HepG2 (cell line): ENCODE measurements around the gene CENPB. TPM values are rescaled to one million over a fixed set of nuclear protein-coding genes. Genes with fewer than 3 reads are reported as not detected.

Experiments
- AKNA ChIP-seq: sonication (generic); formaldehyde crosslinking; IDR thresholded peaks from 2 replicates; pipeline ENCODE4 v1.4.0; 2020; ENCODE audit warnings: missing genetic modification reagents, borderline replicate concordance
- CHD4 ChIP-seq: fragments of 200-600 bp; sonication (generic); IDR thresholded peaks from 2 replicates; pipeline ENCODE4 v1.7.0; 2017; ENCODE audit warnings: mild to moderate bottlenecking, low read length, borderline replicate concordance
- FOXA1 ChIP-seq, 2 experiments: fragments of 450-650 bp in 1 of 2; sonication (generic) in 1 of 2; formaldehyde crosslinking in 1 of 2; IDR thresholded peaks; 2 replicates each; pipeline versions ENCODE4 v1.4.0 to v1.6.1; 2016 to 2020; ENCODE audit warnings: missing genetic modification reagents in 1 of 2
- IRF2 ChIP-seq: IDR thresholded peaks from 2 replicates; pipeline ENCODE4 v1.6.1; 2018; ENCODE audit warnings: missing genetic modification reagents, missing compliant biosample characterization
- JUN ChIP-seq: sonication (generic); formaldehyde crosslinking; IDR thresholded peaks from 2 replicates; pipeline ENCODE4 v1.4.0; 2020; ENCODE audit warnings: mild to moderate bottlenecking, missing genetic modification reagents
- PHF20 ChIP-seq: sonication (generic); formaldehyde crosslinking; IDR thresholded peaks from 2 replicates; pipeline ENCODE4 v1.5.0; 2020; ENCODE audit warnings: mild to moderate bottlenecking, missing genetic modification reagents
- SATB2 ChIP-seq: sonication (generic); formaldehyde crosslinking; IDR thresholded peaks from 2 replicates; pipeline ENCODE4 v1.5.0; 2020; ENCODE audit warnings: missing genetic modification reagents
- SRSF4 ChIP-seq: fragments of 200-400 bp; formaldehyde crosslinking; IDR thresholded peaks from one replicate; pipeline ENCODE4 v1.6.1; 2018; ENCODE audit warnings: mild to moderate bottlenecking, low read depth, low read length, moderate library complexity; ENCODE audit not compliant: poor library complexity, severe bottlenecking
- SSRP1 ChIP-seq: IDR thresholded peaks from 2 replicates; pipeline ENCODE4 v1.6.1; 2016; ENCODE audit warnings: control low read depth
- TCF7 ChIP-seq: sonication (generic); IDR thresholded peaks from 2 replicates; pipeline ENCODE4 v1.6.1; 2016; ENCODE audit warnings: antibody characterized with exemption, low read depth
- UBTF ChIP-seq: sonication (generic); formaldehyde crosslinking; IDR thresholded peaks from 2 replicates; pipeline ENCODE4 v1.4.0; 2020; ENCODE audit warnings: mild to moderate bottlenecking, missing genetic modification reagents
- ZBTB7B ChIP-seq: sonication (generic); formaldehyde crosslinking; IDR thresholded peaks from 2 replicates; pipeline ENCODE4 v1.4.0; 2020; ENCODE audit warnings: missing genetic modification reagents
- ZHX2 ChIP-seq, 2 experiments: sonication (generic) in 1 of 2; formaldehyde crosslinking in 1 of 2; IDR thresholded peaks; 2 replicates each; pipeline versions ENCODE4 v1.6.1 to v1.9.0; 2014 to 2022; ENCODE audit warnings: antibody characterized with exemption in 1 of 2, borderline replicate concordance in 1 of 2, inconsistent platforms in 1 of 2, low read depth in 1 of 2, missing genetic modification reagents in 1 of 2
- ZMYM3 ChIP-seq: sonication (generic); formaldehyde crosslinking; IDR thresholded peaks from 2 replicates; pipeline ENCODE4 v1.5.1; 2020; ENCODE audit warnings: mild to moderate bottlenecking, missing genetic modification reagents
- ZNF335 ChIP-seq: sonication (generic); formaldehyde crosslinking; IDR thresholded peaks from 2 replicates; pipeline ENCODE4 v1.4.0; 2020; ENCODE audit warnings: missing genetic modification reagents
- ZNF740 ChIP-seq: sonication (generic); formaldehyde crosslinking; IDR thresholded peaks from 2 replicates; pipeline ENCODE4 v1.4.0; 2020; ENCODE audit warnings: missing genetic modification reagents
- ZNF891 ChIP-seq: sonication (generic); formaldehyde crosslinking; IDR thresholded peaks from 2 replicates; pipeline ENCODE4 v1.5.0; 2020; ENCODE audit warnings: mild to moderate bottlenecking, missing genetic modification reagents
- polyA plus RNA-seq, 8 experiments: library from polyadenylated mRNA; depleted of rRNA in 3 of 8; stranded (reverse) in 7 of 8; unstranded in 1 of 8; fragments of >200 nt; fragmentation: Illumina TruSeq in 4 of 8; extraction: Trizol in 4 of 8; gene quantifications; 2 replicates each; pipeline versions ENCODE4 v1.2.1 to v1.2.3, GENCODE V29; 2011 to 2016; ENCODE audit warnings: low read depth in 4 of 8, missing spikeins in 1 of 8, mixed read lengths in 1 of 8; ENCODE audit not compliant: insufficient read depth in 1 of 8
- total RNA-seq, 5 experiments: library from RNA; depleted of rRNA; stranded (reverse); fragments of >200 nt; fragmentation: Illumina TruSeq; extraction: Trizol; gene quantifications; 2 replicates each; pipeline ENCODE4 v1.2.3, GENCODE V29; 2016; ENCODE audit warnings: low read depth in 1 of 5

CENPB gene
- total and polyA plus RNA-seq, 2 of the 13 experiments (the other 11 are each of a cell fraction or from before 2014, with no cell fraction given) = 10.4 to 54.5 TPM

GRCh38 chr20:3784863-3785239, 1.7 kb downstream of the CENPB start (continued):
- no peak for TF ChIP-seq ZHX2 (IDR thresholded peaks at IDR 0.05; ENCODE audit: low read depth)
- TF ChIP-seq ZHX2 (CRISPR knock-in tag; IDR thresholded peaks at IDR 0.05; ENCODE audit: borderline replicate concordance) = no peak
- no peak for TF ChIP-seq SSRP1 (CRISPR knock-in tag)
- TF ChIP-seq ZMYM3 = no peak
- TF ChIP-seq CHD4 = no peak
- TF ChIP-seq SRSF4 = no peak
- TF ChIP-seq UBTF (CRISPR knock-in tag) = no peak
- peak; percentile 42; the same call in 1 of the 2 replicates for TF ChIP-seq FOXA1 (IDR thresholded peaks at IDR 0.05)
- no peak for TF ChIP-seq FOXA1 (CRISPR knock-in tag; IDR thresholded peaks at IDR 0.05)
- no peak for TF ChIP-seq AKNA (CRISPR knock-in tag)
- TF ChIP-seq ZNF740 (CRISPR knock-in tag) = no peak
- 0 out of 2 replicates have a peak, but pooled peaks have one; percentile 6 for TF ChIP-seq ZNF891 (CRISPR knock-in tag)
- TF ChIP-seq TCF7 = no peak
- TF ChIP-seq ZBTB7B (CRISPR knock-in tag) = no peak
- no peak for TF ChIP-seq PHF20
- no peak for TF ChIP-seq ZNF335
- no peak for TF ChIP-seq SATB2
- TF ChIP-seq IRF2 (CRISPR knock-in tag) = no peak
- TF ChIP-seq JUN (CRISPR knock-in tag) = no peak
